ENCODE data around the gene PWWP2B. TPM values are rescaled to one million over a fixed set of nuclear protein-coding genes. Genes with fewer than 3 reads are reported as not detected.

The PWWP2B gene
- total and polyA plus RNA-seq, 9 of the 15 experiments (the other 6 are each of a cell fraction or from before 2014, with no cell fraction given): 0.07 to 9.2 (median 1.6) TPM; not detected in 1

GRCh38 chr10:132360766-132361447 lies 36.1 kb upstream of the PWWP2B start:
- POLR2A ChIA-PET: interaction anchor here (0.6 kb wide), 1 partner anchor 209 kb away, joined by 4 read pairs; no protein-coding TSS in a partner anchor
- Histone ChIP-seq H3K4me2 (ENCODE audit: insufficient read depth, low read length) (no peak overlapping the region), H3K36me3 (ENCODE audit: control insufficient read depth, insufficient read depth, low read length) (no peaks in the 10 kb centered on the region), H3K4me3 (no peak overlapping the region), H2AFZ (ENCODE audit: low read depth, low read length) (no peak overlapping the region), H4K20me1 (replicated peaks; ENCODE audit: control insufficient read depth, insufficient read depth, low read length) (no peaks in the 10 kb centered on the region), H3K9ac (ENCODE audit: insufficient read depth in 1 of 2, low read depth in 2 of 2, low read length in 2 of 2) (no peak overlapping the region), H3K9me3 (replicated peaks; ENCODE audit: control insufficient read depth, insufficient read depth, low read depth, low read length) (no peaks in the 10 kb centered on the region; the same call in 1 of the 2 replicates), H3K9me1 (ENCODE audit: control insufficient read depth, insufficient read depth, low read length) (no peaks in the 10 kb centered on the region), H3K27me3 (ENCODE audit: control insufficient read depth in 2 of 2, insufficient read depth in 2 of 2, low read length in 2 of 2) (peaks cover 0 to under 1% of the 10 kb centered on the region in 2 experiments; a peak in 1 of 5 replicates), H3K4me1 (replicated peaks in 1 of 2; ENCODE audit: control insufficient read depth in 2 of 2, insufficient read depth in 2 of 2, low read length in 2 of 2) (peaks cover 0 to 11% of the 10 kb centered on the region in 2 experiments; a peak in 1 of 5 replicates), H3K79me2 (ENCODE audit: control insufficient read depth, insufficient read depth, low read length) (no peaks in the 10 kb centered on the region), H3K27ac (ENCODE audit: extremely low read depth, low read depth, low read length) (no peak overlapping the region)
- WGBS (ENCODE audit: insufficient coverage, low coverage, missing lambda C conversion rate): 28% methylated on average over 16 of the region's 22 CpGs
- DNase-seq (ENCODE audit: extremely low read depth in 1 of 4, low spot score in 3 of 4) (peak; percentile 53 to 66 (median 60)), FAIRE-seq (no peak), ATAC-seq (peak; percentile 96)
- BruUV-seq (replicated peaks): no TSS peak
- in situ Hi-C loops (cut with MboI): no loop called here
- intact Hi-C loops (cut with micrococcal nuclease): no loop called here
- TF ChIP-seq TFAP4 (CRISPR knock-in tag; IDR thresholded peaks at IDR 0.05; ENCODE audit: borderline replicate concordance) (peak; percentile 29; the same call in 1 of the 2 replicates), MCM3 (IDR thresholded peaks at IDR 0.05) (no peak), RBBP5 (IDR thresholded peaks at IDR 0.05; ENCODE audit: borderline replicate concordance, insufficient read depth, low read length, poor library complexity, severe bottlenecking) (no peak), RAD21 (CRISPR knock-in tag; conservative IDR thresholded peaks at IDR 0.05 in 1 of 2, IDR thresholded peaks at IDR 0.05 in 1 of 2) (peak in 1 of 2 experiments; percentile 32; a peak in 2 of 4 replicates), CTCF (IDR thresholded peaks at IDR 0.05 in 2 of 3, conservative IDR thresholded peaks at IDR 0.05 in 1 of 3; ENCODE audit: insufficient read depth in 2 of 3, low read depth in 1 of 3, low read length in 3 of 3) (peak; percentile 61 to 75 (median 68)), SMC3 (conservative IDR thresholded peaks at IDR 0.05; ENCODE audit: insufficient read depth, low read depth, low read length) (peak; percentile 37; the same call in 1 of the 2 replicates), CREM (IDR thresholded peaks at IDR 0.05; ENCODE audit: low read depth) (peak; percentile 38; the same call in 1 of the 2 replicates), RB1 (IDR thresholded peaks at IDR 0.05; ENCODE audit: low read depth) (0 out of 2 replicates have a peak, but pooled peaks have one; percentile 19), ZFP1 (CRISPR knock-in tag; IDR thresholded peaks at IDR 0.05) (no peak)
- CTCF ChIA-PET (ENCODE audit: low intra/inter-chr PET ratio): interaction anchor here (0.7 kb wide), 1 partner anchor 92 kb away, joined by 3 read pairs; no protein-coding TSS in a partner anchor

Data from K562 (cell line).